ENCODE results near the gene SLC36A4.
A peak's percentile ranks its signal among the peaks of the same experiment; 100 is the strongest.
"Not testable (repeated sequence)": the region's sequence is repeated elsewhere in the genome, so short reads cannot be mapped to it uniquely, and the experiment has no call there.

The SLC36A4 gene

GRCh38 chr11:93197380-93198214 is at the start of gene SLC36A4:
Gene SLC36A4 (minus strand): TSS chr11:93197991. CDS start chr11:93197832, 159 bp downstream.
- peak within 1 kb of the TSS; percentile 58 for H3K27ac ChIP-seq (ENCODE audit: poor library complexity, severe bottlenecking)
- peaks cover 5% of the 10 kb centered on the region for H3K4me1 ChIP-seq (ENCODE audit: insufficient read depth, poor library complexity, severe bottlenecking)
- no peaks in the 10 kb centered on the region for H3K9me3 ChIP-seq (ENCODE audit: severe bottlenecking)
- peak; percentile 91 for DNase-seq (ENCODE audit: low spot score)
- no peaks in the 10 kb centered on the region for H3K27me3 ChIP-seq (ENCODE audit: insufficient read depth, poor library complexity, severe bottlenecking)
- peak; percentile 92 for ATAC-seq (ENCODE audit: low read depth)
- peak within 1 kb of the TSS; percentile 77 for H3K4me3 ChIP-seq (ENCODE audit: severe bottlenecking)
- H3K36me3 ChIP-seq (ENCODE audit: low read depth): no peaks in the 10 kb centered on the region
- TF ChIP-seq CTCF (IDR thresholded peaks at IDR 0.05; ENCODE audit: poor library complexity, severe bottlenecking): no peak

- not testable (repeated sequence) for H3K27me3 ChIP-seq (ENCODE audit: insufficient read depth, poor library complexity, severe bottlenecking); H3K4me1 ChIP-seq (ENCODE audit: insufficient read depth, poor library complexity, severe bottlenecking); H3K9me3 ChIP-seq (ENCODE audit: severe bottlenecking); H3K36me3 ChIP-seq (ENCODE audit: low read depth); H3K4me3 ChIP-seq (ENCODE audit: severe bottlenecking); ATAC-seq (ENCODE audit: low read depth); DNase-seq (ENCODE audit: low spot score); H3K27ac ChIP-seq (ENCODE audit: poor library complexity, severe bottlenecking)
These were observed 49.0 kb upstream of the SLC36A4 start for GRCh38 chr11:93246790-93247189.

GRCh38 chr11:93244018-93244417 is 46.2 kb upstream of the SLC36A4 start:
- no peak for TF ChIP-seq CTCF (IDR thresholded peaks at IDR 0.05; ENCODE audit: poor library complexity, severe bottlenecking)
- no peaks in the 10 kb centered on the region for H3K27me3 ChIP-seq (ENCODE audit: insufficient read depth, poor library complexity, severe bottlenecking)
- no peak for ATAC-seq (ENCODE audit: low read depth)
- no peak overlapping the region for H3K27ac ChIP-seq (ENCODE audit: poor library complexity, severe bottlenecking)
- DNase-seq (ENCODE audit: low spot score): no peak
- H3K9me3 ChIP-seq (ENCODE audit: severe bottlenecking): no peaks in the 10 kb centered on the region
- no peaks in the 10 kb centered on the region for H3K36me3 ChIP-seq (ENCODE audit: low read depth)
- no peak overlapping the region for H3K4me3 ChIP-seq (ENCODE audit: severe bottlenecking)
- no peaks in the 10 kb centered on the region for H3K4me1 ChIP-seq (ENCODE audit: insufficient read depth, poor library complexity, severe bottlenecking)

- H3K27ac ChIP-seq (ENCODE audit: poor library complexity, severe bottlenecking): no peak overlapping the region
- no peak for ATAC-seq (ENCODE audit: low read depth)
- H3K27me3 ChIP-seq (ENCODE audit: insufficient read depth, poor library complexity, severe bottlenecking): no peaks in the 10 kb centered on the region
- H3K9me3 ChIP-seq (ENCODE audit: severe bottlenecking): no peaks in the 10 kb centered on the region
- no peaks in the 10 kb centered on the region for H3K36me3 ChIP-seq (ENCODE audit: low read depth)
- no peak for TF ChIP-seq CTCF (IDR thresholded peaks at IDR 0.05; ENCODE audit: poor library complexity, severe bottlenecking)
- no peak overlapping the region for H3K4me3 ChIP-seq (ENCODE audit: severe bottlenecking)
- no peak for DNase-seq (ENCODE audit: low spot score)
- H3K4me1 ChIP-seq (ENCODE audit: insufficient read depth, poor library complexity, severe bottlenecking): no peaks in the 10 kb centered on the region
These were observed 42.2 kb upstream of the SLC36A4 start for GRCh38 chr11:93239966-93240365.

- no peak for TF ChIP-seq CTCF (IDR thresholded peaks at IDR 0.05; ENCODE audit: poor library complexity, severe bottlenecking)
- no peaks in the 10 kb centered on the region for H3K36me3 ChIP-seq (ENCODE audit: low read depth)
- no peak for ATAC-seq (ENCODE audit: low read depth)
- H3K4me1 ChIP-seq (ENCODE audit: insufficient read depth, poor library complexity, severe bottlenecking): no peaks in the 10 kb centered on the region
- H3K9me3 ChIP-seq (ENCODE audit: severe bottlenecking): no peaks in the 10 kb centered on the region
- no peak for DNase-seq (ENCODE audit: low spot score)
- no peak overlapping the region for H3K4me3 ChIP-seq (ENCODE audit: severe bottlenecking)
- no peak overlapping the region for H3K27ac ChIP-seq (ENCODE audit: poor library complexity, severe bottlenecking)
- H3K27me3 ChIP-seq (ENCODE audit: insufficient read depth, poor library complexity, severe bottlenecking): no peaks in the 10 kb centered on the region
These were observed 41.2 kb upstream of the SLC36A4 start for GRCh38 chr11:93238956-93239355.

All from RWPE2 (cell line).